GM23248 (cell line): ENCODE data around the gene AOPEP.

Source experiments
- EZH2 ChIP-seq: fragments of 200-600 bp; sonication (generic); IDR thresholded peaks from 2 replicates; pipeline ENCODE4 v1.6.1; 2018; ENCODE audit warnings: antibody characterized with exemption, mild to moderate bottlenecking; ENCODE audit not compliant: insufficient read depth, poor library complexity, severe bottlenecking
- EZH2phosphoT487 ChIP-seq: fragments of 200-600 bp; sonication (generic); IDR thresholded peaks from 2 replicates; pipeline ENCODE4 v1.6.1; 2018; ENCODE audit warnings: antibody characterized with exemption, moderate library complexity, mild to moderate bottlenecking, low read depth; ENCODE audit not compliant: insufficient read depth

DNA sequence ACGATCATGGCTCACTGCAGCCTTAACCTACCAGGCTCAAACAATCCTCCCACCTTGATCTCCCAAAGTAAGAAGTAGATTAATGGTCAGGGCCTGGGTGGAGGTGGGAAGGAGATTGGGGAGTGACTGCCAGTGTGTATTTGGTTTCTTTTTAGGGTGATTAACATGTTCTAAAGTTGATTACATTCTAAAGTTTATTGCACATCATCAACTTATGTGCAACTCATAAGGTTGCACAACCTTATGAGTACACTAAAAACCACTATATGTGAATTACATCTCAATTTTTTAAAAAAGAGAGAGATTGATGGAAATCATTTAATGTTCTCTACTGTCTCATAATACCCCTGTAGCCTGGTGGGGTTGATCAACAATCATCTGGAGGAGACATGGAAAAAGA is 218.1 kb downstream of the AOPEP start:
- no peak for TF ChIP-seq EZH2
- no peak for TF ChIP-seq EZH2phosphoT487
